Naive thymus-derived CD4-positive, alpha-beta T cell (primary cell): Measurements from ENCODE around the gene MAPK14. TPM values are rescaled to one million over a fixed set of nuclear protein-coding genes. Genes with fewer than 3 reads are reported as not detected.

Experiments
- ATAC-seq: fragments of 150-1000 bp; cut with Tn5 transposase; 2 replicates; pipeline ENCODE4 v1.10.0; 2021; ENCODE audit warnings: mild to moderate bottlenecking, moderate library complexity
- CTCF ChIA-PET: fragments of 350-600 bp; sonication (Branson Sonifier 250); formaldehyde crosslinking; loops from one replicate; lab custom pipeline; 2021; ENCODE audit warnings: antibody characterized with exemption; lab: Charles Lee
- POLR2A ChIA-PET: fragments of 350-600 bp; sonication (Branson Sonifier 250); formaldehyde crosslinking; loops from one replicate; lab custom pipeline; 2021; ENCODE audit warnings: antibody characterized with exemption, inconsistent platforms; lab: Charles Lee
- DNase-seq, 9 donors: peaks; one replicate each; pipeline versions ENCODE4 v3.0.0 to v3.0.0-alpha.2; 2020 to 2022; ENCODE audit warnings: mixed read lengths in 1 of 9
- H3K27ac ChIP-seq: one replicate; pipeline ENCODE4 v1.7.0; 2013; ENCODE audit warnings: mild to moderate bottlenecking, low read depth, low read length, moderate library complexity
- H3K27me3 ChIP-seq, 2 donors: one replicate each; pipeline ENCODE4 v1.7.0; 2013; ENCODE audit warnings: low read length in 2 of 2, mild to moderate bottlenecking in 2 of 2, moderate library complexity in 2 of 2; ENCODE audit not compliant: control insufficient read depth in 2 of 2, insufficient read depth in 2 of 2
- H3K36me3 ChIP-seq, 3 experiments: 1 replicate in 2 of 3; 2 replicates in 1 of 3; pipeline ENCODE4 v1.7.0; 2013; ENCODE audit warnings: low read length in 3 of 3, mild to moderate bottlenecking in 3 of 3, moderate library complexity in 1 of 3; ENCODE audit not compliant: insufficient read depth in 3 of 3, control insufficient read depth in 2 of 3
- H3K4me1 ChIP-seq, 2 donors: one replicate each; pipeline ENCODE4 v1.7.0; 2013; ENCODE audit warnings: low read length in 2 of 2, mild to moderate bottlenecking in 2 of 2, moderate library complexity in 1 of 2; ENCODE audit not compliant: control insufficient read depth in 2 of 2, insufficient read depth in 2 of 2
- H3K4me3 ChIP-seq: 2 replicates; pipeline ENCODE4 v1.7.0; 2013; ENCODE audit warnings: mild to moderate bottlenecking, low read length
- H3K9me3 ChIP-seq, 3 experiments: 1 replicate in 2 of 3; 2 replicates in 1 of 3; pipeline ENCODE4 v1.7.0; 2013; ENCODE audit warnings: low read length in 3 of 3; ENCODE audit not compliant: control insufficient read depth in 2 of 3
- H3K27ac Mint-ChIP-seq, 9 donors: one replicate each; pipeline ENCODE4 v1.8.0; 2020 to 2022; ENCODE audit warnings: mixed read lengths in 9 of 9, mild to moderate bottlenecking in 8 of 9, moderate library complexity in 5 of 9, inconsistent platforms in 2 of 9
- H3K27me3 Mint-ChIP-seq, 5 donors: one replicate each; pipeline ENCODE4 v1.8.0; 2021 to 2022; ENCODE audit warnings: mixed read lengths in 5 of 5, mild to moderate bottlenecking in 1 of 5
- H3K36me3 Mint-ChIP-seq, 5 donors: one replicate each; pipeline ENCODE4 v1.8.0; 2020 to 2022; ENCODE audit warnings: mixed read lengths in 5 of 5, mild to moderate bottlenecking in 3 of 5, inconsistent platforms in 1 of 5
- H3K4me1 Mint-ChIP-seq, 7 donors: one replicate each; pipeline ENCODE4 v1.8.0; 2020 to 2022; ENCODE audit warnings: mixed read lengths in 7 of 7, mild to moderate bottlenecking in 3 of 7, inconsistent platforms in 1 of 7
- H3K4me3 Mint-ChIP-seq, 10 donors: one replicate each; pipeline ENCODE4 v1.8.0; 2020 to 2022; ENCODE audit warnings: mild to moderate bottlenecking in 10 of 10, mixed read lengths in 10 of 10, moderate library complexity in 6 of 10, inconsistent platforms in 2 of 10
- H3K9me3 Mint-ChIP-seq, 11 donors: one replicate each; pipeline ENCODE4 v1.8.0; 2020 to 2022; ENCODE audit warnings: mixed read lengths in 11 of 11, mild to moderate bottlenecking in 4 of 11, inconsistent platforms in 1 of 11, moderate library complexity in 1 of 11
- intact Hi-C, 2 donors: fragments of 100-400 bp; cut with micrococcal nuclease; formaldehyde crosslinking; loops; one replicate each; pipeline ENCODE4 v1.15.1; 2023
- polyA plus RNA-seq, 2 donors: library from polyadenylated mRNA; unstranded; fragments of 300-500 nt; fragmentation: Illumina TruSeq; gene quantifications; one replicate each; pipeline ENCODE4 v1.2.3, GENCODE V29; 2021
- total RNA-seq, 6 experiments: library from RNA in 5 of 6; stranded (reverse) in 5 of 6; gene quantifications; 1 replicate in 5 of 6; 2 replicates in 1 of 6; pipeline ENCODE4 v1.2.3 and lab custom pipeline; 2021 to 2026

MAPK14 gene
- total and polyA plus RNA-seq, 7 experiments from 2014 or later, result 43.2 to 81.0 (median 60.5) TPM

GRCh38 chr6:36095497-36096391, 68.1 kb downstream of the MAPK14 start:
- Mint-ChIP-seq H3K9me3 (peaks cover 0 to 2% (median 0%) of the 10 kb centered on the region in 11 donors), H3K4me1 (peaks cover 22 to 56% (median 48%) of the 10 kb centered on the region in 7 donors), H3K27me3 (no peaks in the 10 kb centered on the region), H3K36me3 (peaks cover 0 to 12% (median 7%) of the 10 kb centered on the region in 5 donors), H3K4me3 (no peak overlapping the region), H3K27ac (peak overlapping the region in 8 of 9 donors; percentile 55 to 85 (median 78))
- H3K4me3 ChIP-seq, result no peak overlapping the region
- intact Hi-C loops, result loop anchor here (1.0 to 10.0 kb wide), 11 partner anchors 15 to 573 kb away; partner anchors contain the start of genes MAPK14 (in 2 of the 2), ARMC12 (in 1 of the 2) and SRPK1 (in 1 of the 2)
- no peaks in the 10 kb centered on the region for H3K9me3 ChIP-seq
- ChIA-PET POLR2A (interaction anchor here (0.6 to 5.2 kb wide), 8 partner anchors 13 to 101 kb away, joined by 3 to 56 read pairs (median 6); partner anchors contain the start of gene MAPK14), CTCF (interaction anchor here (0.5 to 6.5 kb wide), 28 partner anchors 11 to 511 kb away, joined by 3 to 104 read pairs (median 6); partner anchors contain the start of genes MAPK13 and MAPK14)
- H3K27ac ChIP-seq, result peak overlapping the region; percentile 62
- no peak for DNase-seq
- ATAC-seq, result no peak
- peaks cover 22 to 28% of the 10 kb centered on the region in 2 donors for H3K4me1 ChIP-seq
- no peaks in the 10 kb centered on the region for H3K27me3 ChIP-seq
- H3K36me3 ChIP-seq, result peaks cover 0 to 15% (median 0%) of the 10 kb centered on the region in 3 experiments

DNA sequence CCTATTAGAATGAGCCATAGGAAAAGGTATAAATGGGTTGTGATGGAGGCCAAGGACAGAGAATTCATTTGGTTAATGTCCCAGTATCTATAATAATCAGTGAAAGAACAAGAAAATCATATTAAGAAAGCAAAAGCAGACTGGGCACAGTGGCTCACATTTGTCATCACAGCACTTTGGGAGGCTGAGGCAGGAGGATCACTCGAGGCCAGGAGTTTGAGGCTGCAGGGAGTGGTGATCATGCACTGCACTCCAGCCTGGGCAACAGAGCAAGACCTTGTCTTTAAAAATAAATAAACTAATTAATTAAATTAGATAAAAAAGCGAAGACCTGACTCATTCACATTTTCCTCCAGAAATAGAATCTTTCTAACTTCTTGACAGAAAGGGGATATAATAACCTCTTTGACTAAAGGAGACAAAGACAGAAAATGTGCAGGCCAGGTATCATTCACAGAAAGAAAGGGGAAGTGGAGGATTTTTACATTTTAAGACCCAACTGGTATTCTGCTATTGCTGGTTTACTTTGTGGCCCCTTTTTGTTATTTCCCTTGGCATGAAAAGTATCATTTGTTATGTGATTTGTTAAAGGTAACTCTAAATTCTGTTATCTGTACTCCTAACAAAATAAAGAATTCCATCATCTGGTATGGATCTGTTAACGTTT, 70.8 kb downstream of the MAPK14 start:
- peaks cover 0 to 21% (median under 1%) of the 10 kb centered on the region in 3 experiments for H3K36me3 ChIP-seq
- peak overlapping the region in 8 of 9 donors; percentile 87 to 97 (median 92) for H3K27ac Mint-ChIP-seq
- H3K4me1 Mint-ChIP-seq, result peaks cover 31 to 72% (median 65%) of the 10 kb centered on the region in 7 donors
- H3K9me3 Mint-ChIP-seq, result peaks cover 0 to 3% (median 0%) of the 10 kb centered on the region in 11 donors
- DNase-seq, result no peak
- ChIA-PET POLR2A (interaction anchor here (2.4 to 5.2 kb wide), 6 partner anchors 10 to 70 kb away, joined by 11 to 56 read pairs (median 20); partner anchors contain the start of gene MAPK14), CTCF (interaction anchor here (4.3 to 6.5 kb wide), 3 partner anchors 22 to 71 kb away, joined by 26 to 104 read pairs (median 53); partner anchors contain the start of genes MAPK13 and MAPK14)
- H3K9me3 ChIP-seq, result no peaks in the 10 kb centered on the region
- intact Hi-C loops, result loop anchor here (5.0 to 10.0 kb wide), 4 partner anchors 174 to 576 kb away; partner anchors contain the start of genes ARMC12 (in 1 of the 2) and SRPK1 (in 1 of the 2)
- peak overlapping the region in 3 of 10 donors; percentile 18 to 76 (median 64) for H3K4me3 Mint-ChIP-seq
- H3K4me3 ChIP-seq, result no peak overlapping the region
- ATAC-seq, result no peak
- H3K27ac ChIP-seq, result peak overlapping the region; percentile 52
- peaks cover 3 to 14% (median 9%) of the 10 kb centered on the region in 5 donors for H3K36me3 Mint-ChIP-seq
- H3K27me3 Mint-ChIP-seq, result no peaks in the 10 kb centered on the region
- H3K4me1 ChIP-seq, result peaks cover 33 to 35% of the 10 kb centered on the region in 2 donors
- H3K27me3 ChIP-seq, result no peaks in the 10 kb centered on the region

DNA sequence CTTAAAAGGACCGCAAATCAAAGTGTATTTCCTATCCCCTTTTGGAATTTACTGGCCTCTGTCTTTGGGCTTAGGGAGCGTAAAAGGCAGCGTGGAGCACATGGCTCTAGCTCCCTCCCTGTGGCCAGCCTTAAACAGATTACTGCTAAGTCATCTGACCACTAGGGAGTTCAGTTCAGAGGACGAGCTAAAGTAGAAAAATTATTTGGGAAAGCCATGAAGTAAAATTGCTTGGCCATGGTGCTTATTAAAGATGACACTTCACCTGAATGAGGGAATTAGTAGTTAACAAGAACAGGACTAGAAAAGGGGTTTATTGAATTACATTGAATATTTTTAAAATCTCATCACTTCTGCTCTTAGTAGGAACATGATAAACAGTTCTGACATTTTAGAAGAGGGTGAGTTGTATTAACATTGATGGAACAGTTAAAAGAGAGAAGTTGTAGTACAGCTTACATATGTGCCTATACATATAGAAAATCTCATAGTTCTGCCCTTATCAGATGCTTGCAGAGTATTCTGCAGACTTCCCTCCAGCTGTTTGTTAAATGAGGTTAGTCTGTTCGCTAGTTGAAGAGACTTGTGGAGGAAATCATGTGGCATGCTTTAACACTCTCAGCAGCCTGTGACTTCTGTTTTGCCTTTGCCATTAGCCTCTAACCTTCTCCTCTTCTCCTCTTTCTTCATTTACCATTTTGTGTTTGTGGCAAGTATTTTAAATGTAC, 71.5 kb downstream of the MAPK14 start:
- CTCF ChIA-PET, result interaction anchor here (0.6 to 2.8 kb wide), 4 partner anchors 10 to 363 kb away, joined by 3 to 14 read pairs (median 4); no protein-coding TSS in a partner anchor
- peak overlapping the region; percentile 6 for H3K4me3 ChIP-seq

GRCh38 chr6:36099869-36100483, 72.4 kb downstream of the MAPK14 start:
- ATAC-seq, result peak; percentile 89
- peak overlapping the region in 9 of 10 donors; percentile 56 to 85 (median 73) for H3K4me3 Mint-ChIP-seq
- Histone ChIP-seq H3K4me1 (peaks cover 32 to 35% of the 10 kb centered on the region in 2 donors), H3K9me3 (no peaks in the 10 kb centered on the region), H3K27me3 (no peaks in the 10 kb centered on the region), H3K36me3 (peaks cover 7 to 36% (median 8%) of the 10 kb centered on the region in 3 experiments), H3K27ac (peak overlapping the region; percentile 52), H3K4me3 (peak overlapping the region; percentile 6)
- ChIA-PET CTCF (interaction anchor here (0.6 to 2.8 kb wide), 5 partner anchors 9 to 73 kb away, joined by 3 to 14 read pairs (median 3); partner anchors contain the start of gene MAPK14), POLR2A (interaction anchor here (0.6 to 3.3 kb wide), 10 partner anchors 8 to 96 kb away, joined by 3 to 22 read pairs (median 6); partner anchors contain the start of genes MAPK13 and MAPK14)
- H3K27me3 Mint-ChIP-seq, result no peaks in the 10 kb centered on the region
- H3K4me1 Mint-ChIP-seq, result peaks cover 29 to 73% (median 66%) of the 10 kb centered on the region in 7 donors
- peaks cover 3 to 22% (median 16%) of the 10 kb centered on the region in 5 donors for H3K36me3 Mint-ChIP-seq
- H3K9me3 Mint-ChIP-seq, result peaks cover 0 to 3% (median 0%) of the 10 kb centered on the region in 11 donors
- H3K27ac Mint-ChIP-seq, result peak overlapping the region in 8 of 9 donors; percentile 87 to 97 (median 92)
- intact Hi-C loops, result loop anchor here (1.0 to 10.0 kb wide), 7 partner anchors 9 to 578 kb away; partner anchors contain the start of genes ARMC12 (in 1 of the 2) and SRPK1 (in 1 of the 2)
- DNase-seq, result peak in 7 of 9 donors; percentile 63 to 81 (median 74)

More for the DNA sequence above, 71.5 kb downstream of the MAPK14 start:
- H3K9me3 Mint-ChIP-seq, result peaks cover 0 to 3% (median 0%) of the 10 kb centered on the region in 11 donors
- DNase-seq (peak in 4 of 9 donors; percentile 14 to 61 (median 45)), ATAC-seq (peak; percentile 56)
- H3K27me3 Mint-ChIP-seq, result no peaks in the 10 kb centered on the region
- POLR2A ChIA-PET, result interaction anchor here (1.2 to 3.3 kb wide), 5 partner anchors 9 to 70 kb away, joined by 3 to 22 read pairs (median 12); partner anchors contain the start of gene MAPK14
- H3K4me1 Mint-ChIP-seq, result peaks cover 33 to 78% (median 71%) of the 10 kb centered on the region in 7 donors
- Histone ChIP-seq H3K9me3 (no peaks in the 10 kb centered on the region), H3K27ac (peak overlapping the region; percentile 52), H3K27me3 (no peaks in the 10 kb centered on the region), H3K36me3 (peaks cover 5 to 28% (median 8%) of the 10 kb centered on the region in 3 experiments), H3K4me1 (peaks cover 33 to 35% of the 10 kb centered on the region in 2 donors)
- H3K4me3 Mint-ChIP-seq, result peak overlapping the region in 9 of 10 donors; percentile 12 to 85 (median 72)
- H3K36me3 Mint-ChIP-seq, result peaks cover 3 to 20% (median 15%) of the 10 kb centered on the region in 5 donors
- H3K27ac Mint-ChIP-seq, result peak overlapping the region in 8 of 9 donors; percentile 87 to 97 (median 92)
- intact Hi-C loops, result loop anchor here (1.0 to 10.0 kb wide), 5 partner anchors 174 to 577 kb away; partner anchors contain the start of genes ARMC12 (in 1 of the 2) and SRPK1 (in 1 of the 2)

- Histone ChIP-seq H3K4me1 (peaks cover 25 to 35% of the 10 kb centered on the region in 2 donors), H3K4me3 (no peak overlapping the region), H3K27me3 (no peaks in the 10 kb centered on the region), H3K9me3 (no peaks in the 10 kb centered on the region), H3K36me3 (peaks cover 7 to 38% (median 8%) of the 10 kb centered on the region in 3 experiments), H3K27ac (no peak overlapping the region)
- intact Hi-C loops, result no loop called here
- Mint-ChIP-seq H3K4me3 (no peak overlapping the region), H3K27me3 (no peaks in the 10 kb centered on the region), H3K4me1 (peaks cover 24 to 71% (median 58%) of the 10 kb centered on the region in 7 donors), H3K36me3 (peaks cover 3 to 29% (median 19%) of the 10 kb centered on the region in 5 donors), H3K9me3 (peaks cover 0 to 2% (median 0%) of the 10 kb centered on the region in 11 donors), H3K27ac (peak overlapping the region in 7 of 9 donors; percentile 48 to 93 (median 88))
- DNase-seq (no peak), ATAC-seq (no peak)
- ChIA-PET CTCF (interaction anchor here (0.5 to 2.8 kb wide), 3 partner anchors 20 to 105 kb away, joined by 3 to 14 read pairs (median 3); no protein-coding TSS in a partner anchor), POLR2A (interaction anchor here (1.0 to 3.3 kb wide), 3 partner anchors 17 to 73 kb away, joined by 3 to 22 read pairs (median 10); partner anchors contain the start of gene MAPK14)
Observed at GRCh38 chr6:36101691-36102090, 74.1 kb downstream of the MAPK14 start.
